Right lobe of liver (tissue), 6 donors: Measurements from ENCODE around the gene HDAC4. TPM values are rescaled to one million over a fixed set of nuclear protein-coding genes. Genes with fewer than 3 reads are reported as not detected.

Experiments used
- ATAC-seq, 4 donors: fragments of 200-7000 bp; cut with Tn5 transposase; one replicate each; pipeline ENCODE4 v1.9.1; 2020; ENCODE audit warnings: mild to moderate bottlenecking in 4 of 4, moderate library complexity in 4 of 4
- DNase-seq, 3 donors: peaks; one replicate each; pipeline ENCODE4 v3.0.0-alpha.2; 2020
- H3K27ac ChIP-seq, 3 donors: fragments of 200-600 bp; one replicate each; pipeline ENCODE4 v1.8.0; 2022
- H3K27me3 ChIP-seq, 2 donors: fragments of 200-600 bp; one replicate each; pipeline ENCODE4 v1.8.0; 2022
- H3K36me3 ChIP-seq, 4 donors: fragments of 200-600 bp; sonication (generic) in 1 of 4; one replicate each; pipeline versions ENCODE4 v1.5.1 to v1.8.0; 2017 to 2022; ENCODE audit warnings: control low read depth in 1 of 4
- H3K4me1 ChIP-seq, 4 donors: fragments of 200-600 bp; sonication (generic) in 1 of 4; one replicate each; pipeline versions ENCODE4 v1.5.1 to v1.8.0; 2017 to 2022; ENCODE audit warnings: control low read depth in 1 of 4
- H3K4me3 ChIP-seq, 3 donors: fragments of 200-600 bp; one replicate each; pipeline ENCODE4 v1.8.0; 2022
- H3K9me3 ChIP-seq, 4 donors: fragments of 200-600 bp; sonication (generic) in 1 of 4; one replicate each; pipeline versions ENCODE4 v1.5.1 to v1.8.0; 2017 to 2022; ENCODE audit warnings: control low read depth in 1 of 4
- POLR2A ChIP-seq: fragments of 450-650 bp; IDR thresholded peaks from one replicate; pipeline ENCODE4 v1.6.1; 2017; ENCODE audit warnings: antibody characterized with exemption, mild to moderate bottlenecking
- WGBS: methylation state at CpG from one replicate; pipeline ENCODE4 v1.1.6; 2018; ENCODE audit warnings: low coverage, low lambda C conversion rate; ENCODE audit not compliant: insufficient coverage; ENCODE audit errors: missing lambda C conversion rate; 5-methylcytosine and 5-hydroxymethylcytosine counted together
- intact Hi-C, 2 donors: fragments of 100-400 bp; cut with DNase I; formaldehyde crosslinking; loops; one replicate each; pipeline versions ENCODE4 v1.11.2 to v1.14.1; 2022
- total RNA-seq, 6 experiments: library from RNA; depleted of rRNA in 2 of 6; stranded (reverse); fragments of >200 nt in 2 of 6; fragmentation: NEBNext Ultra II Directional in 3 of 6; extraction: Animal tissue kit (Norgen Biotek cat#: 25700) in 3 of 6; gene quantifications; one replicate each; pipeline versions ENCODE4 v1.1.0 to v1.2.4, GENCODE V29; 2016 to 2023
- TF ChIP-seq, protein P1 (sequence below), 4 donors: fragments of 200-600 bp in 3 of 4; fragments of 450-650 bp in 1 of 4; IDR thresholded peaks; one replicate each; pipeline versions ENCODE4 v1.5.1 to v1.8.0; 2016 to 2022; ENCODE audit warnings: antibody characterized with exemption in 4 of 4, mild to moderate bottlenecking in 2 of 4
- donor health status: DM: no; HTN: yes; CAD: no.
- donor health status: DM: no; HTN: no; CAD: no.
- donor health status: DM: no; HTN: no; CAD: no.
- donor health status: DM: no; HTN: yes; CAD: no.
- donor health status: DM: no; HTN: yes; CAD: no.

Gene HDAC4
- total RNA-seq, 6 experiments from 2014 or later: 8.9 to 22.4 (median 14.7) TPM

GRCh38 chr2:239240414-239240881 is 160.4 kb downstream of the HDAC4 start:
- ATAC-seq (peak; percentile 22 to 75 (median 28)), DNase-seq (peak; percentile 24 to 64 (median 48))
- H3K9me3 ChIP-seq: no peaks in the 10 kb centered on the region
- no peaks in the 10 kb centered on the region for H3K27me3 ChIP-seq
- intact Hi-C loops: no loop called here
- H3K36me3 ChIP-seq: no peaks in the 10 kb centered on the region
- peaks cover 0 to 41% (median 20%) of the 10 kb centered on the region in 4 donors for H3K4me1 ChIP-seq
- no peak for TF ChIP-seq POLR2A
- TF ChIP-seq, protein P1, sequence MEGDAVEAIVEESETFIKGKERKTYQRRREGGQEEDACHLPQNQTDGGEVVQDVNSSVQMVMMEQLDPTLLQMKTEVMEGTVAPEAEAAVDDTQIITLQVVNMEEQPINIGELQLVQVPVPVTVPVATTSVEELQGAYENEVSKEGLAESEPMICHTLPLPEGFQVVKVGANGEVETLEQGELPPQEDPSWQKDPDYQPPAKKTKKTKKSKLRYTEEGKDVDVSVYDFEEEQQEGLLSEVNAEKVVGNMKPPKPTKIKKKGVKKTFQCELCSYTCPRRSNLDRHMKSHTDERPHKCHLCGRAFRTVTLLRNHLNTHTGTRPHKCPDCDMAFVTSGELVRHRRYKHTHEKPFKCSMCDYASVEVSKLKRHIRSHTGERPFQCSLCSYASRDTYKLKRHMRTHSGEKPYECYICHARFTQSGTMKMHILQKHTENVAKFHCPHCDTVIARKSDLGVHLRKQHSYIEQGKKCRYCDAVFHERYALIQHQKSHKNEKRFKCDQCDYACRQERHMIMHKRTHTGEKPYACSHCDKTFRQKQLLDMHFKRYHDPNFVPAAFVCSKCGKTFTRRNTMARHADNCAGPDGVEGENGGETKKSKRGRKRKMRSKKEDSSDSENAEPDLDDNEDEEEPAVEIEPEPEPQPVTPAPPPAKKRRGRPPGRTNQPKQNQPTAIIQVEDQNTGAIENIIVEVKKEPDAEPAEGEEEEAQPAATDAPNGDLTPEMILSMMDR (IDR thresholded peaks at IDR 0.05): no peak
- peak overlapping the region in 1 of 3 donors; percentile 67 for H3K27ac ChIP-seq
- 21% methylated on average over 7 of the region's 15 CpGs for WGBS
- no peak overlapping the region for H3K4me3 ChIP-seq

- peak; percentile 60 to 74 (median 66) for ATAC-seq
- no peak overlapping the region for H3K4me3 ChIP-seq
- no peak for TF ChIP-seq POLR2A
- TF ChIP-seq, protein P1 (IDR thresholded peaks at IDR 0.05): no peak
These were observed 161.0 kb downstream of the HDAC4 start for GRCh38 chr2:239239607-239240413.

GRCh38 chr2:239238839-239239606 is 161.8 kb downstream of the HDAC4 start:
- intact Hi-C loops: no loop called here
- ATAC-seq: peak; percentile 82 to 90 (median 86)
- Histone ChIP-seq H3K4me1 (peaks cover 0 to 41% (median 20%) of the 10 kb centered on the region in 4 donors), H3K27ac (peak overlapping the region in 2 of 3 donors; percentile 52 to 67), H3K9me3 (no peaks in the 10 kb centered on the region), H3K4me3 (no peak overlapping the region), H3K27me3 (no peaks in the 10 kb centered on the region), H3K36me3 (no peaks in the 10 kb centered on the region)
- DNase-seq: peak; percentile 54 to 90 (median 83)
- WGBS: 47% methylated on average over 9 of the region's 15 CpGs
- TF ChIP-seq POLR2A: no peak
- TF ChIP-seq, protein P1 (IDR thresholded peaks at IDR 0.05): no peak

More at GRCh38 chr2:239239607-239240413, 161.0 kb downstream of the HDAC4 start:
- intact Hi-C loops: no loop called here
- no peaks in the 10 kb centered on the region for H3K36me3 ChIP-seq
- peak overlapping the region in 2 of 3 donors; percentile 52 to 67 for H3K27ac ChIP-seq
- H3K9me3 ChIP-seq: no peaks in the 10 kb centered on the region
- 34% methylated on average over 22 of the region's 29 CpGs for WGBS
- peaks cover 0 to 41% (median 20%) of the 10 kb centered on the region in 4 donors for H3K4me1 ChIP-seq
- H3K27me3 ChIP-seq: no peaks in the 10 kb centered on the region
- DNase-seq: peak; percentile 39 to 83 (median 74)

DNA sequence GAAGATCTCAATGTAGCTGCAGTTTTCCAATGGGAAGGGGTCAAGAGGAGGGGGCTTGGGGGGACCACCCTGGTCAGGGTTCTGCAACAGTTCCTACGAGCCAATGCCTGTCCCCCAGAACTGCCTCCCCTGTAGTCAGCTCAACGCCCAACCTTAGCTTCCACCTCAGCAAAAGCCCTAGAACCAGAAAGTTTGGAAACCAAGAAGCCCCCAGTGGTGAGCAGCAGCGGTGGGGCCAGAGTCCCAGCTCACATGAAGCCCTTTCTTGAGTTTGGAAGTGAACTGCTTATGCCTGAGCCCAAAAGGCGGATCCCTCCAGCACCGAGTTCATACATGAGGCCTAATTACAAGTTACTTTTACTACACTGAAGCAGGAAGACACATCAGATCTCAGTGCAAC is 162.4 kb downstream of the HDAC4 start:
- WGBS: 17% methylated on average over 1 of the region's 5 CpGs
- intact Hi-C loops: no loop called here
- Histone ChIP-seq H3K9me3 (no peaks in the 10 kb centered on the region), H3K4me1 (peaks cover 0 to 41% (median 20%) of the 10 kb centered on the region in 4 donors), H3K27ac (peak overlapping the region in 2 of 3 donors; percentile 24 to 39), H3K36me3 (no peaks in the 10 kb centered on the region), H3K27me3 (no peaks in the 10 kb centered on the region), H3K4me3 (no peak overlapping the region)
- TF ChIP-seq, protein P1 (IDR thresholded peaks at IDR 0.05): no peak
- no peak for TF ChIP-seq POLR2A
- ATAC-seq (no peak), DNase-seq (peak in 1 of 3 donors; percentile 22)
